Astrocyte (in vitro differentiated cells and primary cell): ENCODE results near the gene TAS2R39. TPM values are rescaled to one million over a fixed set of nuclear protein-coding genes. Genes with fewer than 3 reads are reported as not detected.
"Not testable (repeated sequence)": the region's sequence is repeated elsewhere in the genome, so short reads cannot be mapped to it uniquely, and the experiment has no call there.

Experiments used
- DNase-seq: peaks from one replicate; pipeline ENCODE4 v3.0.0-alpha.2; 2010; ENCODE audit warnings: low read depth
- FAIRE-seq: peaks from 2 replicates; lab custom pipeline; 2011; peaks lifted over from hg19 to GRCh38; lab: Jason Lieb, UNC
- H2AFZ ChIP-seq: 2 replicates; pipeline ENCODE4 v1.6.0; 2012; ENCODE audit warnings: low read depth, low read length, inconsistent platforms
- H3K27ac ChIP-seq: 2 replicates; pipeline ENCODE4 v1.5.1; 2011; ENCODE audit warnings: low read depth, low read length, inconsistent platforms
- H3K27me3 ChIP-seq: 2 replicates; pipeline ENCODE4 v1.6.0; 2011; ENCODE audit warnings: low read length, inconsistent platforms; ENCODE audit not compliant: insufficient read depth
- H3K36me3 ChIP-seq: 2 replicates; pipeline ENCODE4 v1.5.1; 2011; ENCODE audit warnings: low read length, inconsistent platforms; ENCODE audit not compliant: insufficient read depth
- H3K4me1 ChIP-seq: 2 replicates; pipeline ENCODE4 v1.5.1; 2011; ENCODE audit warnings: low read length, inconsistent platforms; ENCODE audit not compliant: insufficient read depth
- H3K4me2 ChIP-seq: 2 replicates; pipeline ENCODE4 v1.6.0; 2012; ENCODE audit warnings: low read length, inconsistent platforms
- H3K4me3 ChIP-seq: 2 replicates; pipeline ENCODE4 v1.5.1; 2011; ENCODE audit warnings: low read depth, mild to moderate bottlenecking, low read length, inconsistent platforms; ENCODE audit not compliant: insufficient read depth
- H3K79me2 ChIP-seq: 2 replicates; pipeline ENCODE4 v1.6.0; 2012; ENCODE audit warnings: mild to moderate bottlenecking, low read length, inconsistent platforms; ENCODE audit not compliant: insufficient read depth
- H3K9ac ChIP-seq: 2 replicates; pipeline ENCODE4 v1.6.0; 2012; ENCODE audit warnings: mild to moderate bottlenecking, low read length, inconsistent platforms
- H3K9me3 ChIP-seq: 2 replicates; pipeline ENCODE4 v1.5.1; 2012; ENCODE audit warnings: low read depth, mild to moderate bottlenecking, low read length, inconsistent platforms; ENCODE audit not compliant: insufficient read depth
- H4K20me1 ChIP-seq: 2 replicates; pipeline ENCODE4 v1.6.0; 2012; ENCODE audit warnings: low read length, inconsistent platforms; ENCODE audit not compliant: insufficient read depth
- H3K27ac Mint-ChIP-seq: one replicate; pipeline ENCODE4 v1.8.0; 2021; ENCODE audit warnings: mild to moderate bottlenecking, mixed read lengths; ENCODE audit not compliant: unreplicated experiment
- H3K27me3 Mint-ChIP-seq: one replicate; pipeline ENCODE4 v1.8.0; 2021; ENCODE audit warnings: low read depth, mixed read lengths; ENCODE audit not compliant: unreplicated experiment
- H3K36me3 Mint-ChIP-seq: one replicate; pipeline ENCODE4 v1.8.0; 2021; ENCODE audit warnings: low read depth, mixed read lengths; ENCODE audit not compliant: unreplicated experiment
- H3K4me1 Mint-ChIP-seq: one replicate; pipeline ENCODE4 v1.8.0; 2021; ENCODE audit warnings: low read depth, mixed read lengths; ENCODE audit not compliant: unreplicated experiment
- H3K4me3 Mint-ChIP-seq: one replicate; pipeline ENCODE4 v1.8.0; 2021; ENCODE audit warnings: mild to moderate bottlenecking, moderate library complexity, mixed read lengths; ENCODE audit not compliant: unreplicated experiment
- H3K9me3 Mint-ChIP-seq: one replicate; pipeline ENCODE4 v1.8.0; 2021; ENCODE audit warnings: mild to moderate bottlenecking, mixed read lengths; ENCODE audit not compliant: unreplicated experiment
- EZH2 ChIP-seq: IDR thresholded peaks from 2 replicates; pipeline ENCODE4 v1.6.1; 2012; ENCODE audit warnings: mild to moderate bottlenecking, low read length, inconsistent platforms; ENCODE audit not compliant: insufficient read depth
- total RNA-seq: library from RNA; stranded (reverse); gene quantifications from 2 replicates; pipeline ENCODE4 v1.2.1, GENCODE V29; 2021
- TF ChIP-seq, protein P1 (sequence below): IDR thresholded peaks from 2 replicates; pipeline ENCODE4 v1.5.1; 2011; ENCODE audit warnings: low read depth, mild to moderate bottlenecking, inconsistent platforms, low read length, moderate library complexity; ENCODE audit not compliant: insufficient read depth

Gene TAS2R39
- total RNA-seq, 1 donor from 2014 or later = not detected

DNA sequence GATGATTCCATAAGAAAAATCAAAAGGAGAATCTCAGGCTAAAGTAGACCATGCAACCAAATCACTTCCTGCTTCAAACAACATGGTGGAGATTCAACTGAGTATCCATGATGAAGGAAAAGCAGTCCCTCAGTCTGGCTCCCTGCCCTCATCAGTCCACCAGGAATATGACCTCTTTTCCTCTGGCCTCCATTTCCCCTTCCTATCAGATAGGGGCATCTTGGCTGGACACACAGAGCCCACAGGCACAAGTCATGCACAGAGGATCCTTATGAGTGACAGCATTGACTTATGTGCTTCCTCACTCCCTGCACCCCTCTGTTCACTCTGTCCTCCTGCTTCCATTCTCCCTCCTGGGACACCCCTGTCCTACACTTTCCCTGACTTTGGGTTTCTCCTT is 34.6 kb upstream of the TAS2R39 start:
- Histone ChIP-seq H2AFZ (no peak overlapping the region), H3K4me1 (no peaks in the 10 kb centered on the region), H3K79me2 (no peaks in the 10 kb centered on the region), H4K20me1 (no peaks in the 10 kb centered on the region), H3K9me3 (no peaks in the 10 kb centered on the region), H3K36me3 (no peaks in the 10 kb centered on the region), H3K9ac (no peak overlapping the region), H3K27ac (no peak overlapping the region), H3K27me3 (no peaks in the 10 kb centered on the region), H3K4me3 (no peak overlapping the region), H3K4me2 (no peak overlapping the region)
- Mint-ChIP-seq H3K9me3 (peaks cover 6% of the 10 kb centered on the region), H3K36me3 (no peaks in the 10 kb centered on the region), H3K27me3 (no peaks in the 10 kb centered on the region), H3K4me3 (no peak overlapping the region), H3K4me1 (no peaks in the 10 kb centered on the region), H3K27ac (no peak overlapping the region)
- no peak for FAIRE-seq
- DNase-seq = no peak
- TF ChIP-seq EZH2 = no peak
- TF ChIP-seq, protein P1, sequence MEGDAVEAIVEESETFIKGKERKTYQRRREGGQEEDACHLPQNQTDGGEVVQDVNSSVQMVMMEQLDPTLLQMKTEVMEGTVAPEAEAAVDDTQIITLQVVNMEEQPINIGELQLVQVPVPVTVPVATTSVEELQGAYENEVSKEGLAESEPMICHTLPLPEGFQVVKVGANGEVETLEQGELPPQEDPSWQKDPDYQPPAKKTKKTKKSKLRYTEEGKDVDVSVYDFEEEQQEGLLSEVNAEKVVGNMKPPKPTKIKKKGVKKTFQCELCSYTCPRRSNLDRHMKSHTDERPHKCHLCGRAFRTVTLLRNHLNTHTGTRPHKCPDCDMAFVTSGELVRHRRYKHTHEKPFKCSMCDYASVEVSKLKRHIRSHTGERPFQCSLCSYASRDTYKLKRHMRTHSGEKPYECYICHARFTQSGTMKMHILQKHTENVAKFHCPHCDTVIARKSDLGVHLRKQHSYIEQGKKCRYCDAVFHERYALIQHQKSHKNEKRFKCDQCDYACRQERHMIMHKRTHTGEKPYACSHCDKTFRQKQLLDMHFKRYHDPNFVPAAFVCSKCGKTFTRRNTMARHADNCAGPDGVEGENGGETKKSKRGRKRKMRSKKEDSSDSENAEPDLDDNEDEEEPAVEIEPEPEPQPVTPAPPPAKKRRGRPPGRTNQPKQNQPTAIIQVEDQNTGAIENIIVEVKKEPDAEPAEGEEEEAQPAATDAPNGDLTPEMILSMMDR = no peak

DNA sequence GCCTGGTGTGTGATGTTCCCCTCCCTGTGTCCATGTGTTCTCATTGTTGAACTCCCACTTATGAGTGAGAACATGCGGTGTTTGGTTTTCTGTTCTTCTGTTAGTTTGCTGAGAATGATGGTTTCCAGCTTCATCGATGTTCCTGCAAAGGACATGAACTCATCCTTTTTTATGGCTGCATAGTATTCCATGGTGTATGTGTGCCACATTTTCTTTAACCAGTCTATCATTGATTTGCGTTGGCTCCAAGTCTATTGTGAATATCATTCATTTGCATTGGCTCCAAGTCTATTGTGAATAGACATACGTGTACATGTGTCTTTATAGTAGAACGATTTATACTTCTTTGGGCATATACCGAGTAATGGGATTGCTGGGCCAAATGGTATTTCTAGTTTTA is 32.5 kb upstream of the TAS2R39 start:
- H3K27ac ChIP-seq, H3K4me1 Mint-ChIP-seq, H3K4me3 ChIP-seq, H3K79me2 ChIP-seq, H3K36me3 ChIP-seq, H3K4me1 ChIP-seq, H3K27me3 Mint-ChIP-seq, FAIRE-seq, H3K9ac ChIP-seq, H3K36me3 Mint-ChIP-seq, H3K4me3 Mint-ChIP-seq, H4K20me1 ChIP-seq, H3K4me2 ChIP-seq, H3K9me3 Mint-ChIP-seq, H3K27me3 ChIP-seq, DNase-seq, H3K27ac Mint-ChIP-seq, H3K9me3 ChIP-seq, H2AFZ ChIP-seq: not testable (repeated sequence)

DNA sequence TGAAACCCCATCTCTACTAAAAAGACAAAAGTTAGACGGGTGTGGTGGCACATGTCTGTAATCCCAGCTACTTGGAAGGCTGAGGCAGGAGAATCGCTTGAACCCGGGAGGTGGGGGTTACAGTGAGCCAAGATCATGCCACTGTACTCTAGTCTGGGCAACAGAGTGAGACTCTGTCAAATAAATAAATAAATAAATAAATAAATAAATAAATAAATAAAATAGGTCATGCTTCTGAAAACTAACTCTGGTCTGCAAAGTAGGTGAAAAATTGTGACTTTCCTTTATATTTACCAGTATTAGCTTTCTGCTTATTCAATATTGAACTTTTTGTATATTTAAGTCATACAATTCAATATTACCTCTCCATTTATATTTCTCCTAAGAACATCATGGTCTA is 24.6 kb upstream of the TAS2R39 start:
- H3K27me3 ChIP-seq, H4K20me1 ChIP-seq, FAIRE-seq, H3K27ac ChIP-seq, H3K4me3 Mint-ChIP-seq, H3K27ac Mint-ChIP-seq, H3K4me1 Mint-ChIP-seq, H3K79me2 ChIP-seq, DNase-seq, H2AFZ ChIP-seq, H3K9me3 Mint-ChIP-seq, H3K36me3 Mint-ChIP-seq, H3K9ac ChIP-seq, H3K4me1 ChIP-seq, H3K27me3 Mint-ChIP-seq, H3K4me2 ChIP-seq, H3K4me3 ChIP-seq, H3K36me3 ChIP-seq, H3K9me3 ChIP-seq: not testable (repeated sequence)

DNA sequence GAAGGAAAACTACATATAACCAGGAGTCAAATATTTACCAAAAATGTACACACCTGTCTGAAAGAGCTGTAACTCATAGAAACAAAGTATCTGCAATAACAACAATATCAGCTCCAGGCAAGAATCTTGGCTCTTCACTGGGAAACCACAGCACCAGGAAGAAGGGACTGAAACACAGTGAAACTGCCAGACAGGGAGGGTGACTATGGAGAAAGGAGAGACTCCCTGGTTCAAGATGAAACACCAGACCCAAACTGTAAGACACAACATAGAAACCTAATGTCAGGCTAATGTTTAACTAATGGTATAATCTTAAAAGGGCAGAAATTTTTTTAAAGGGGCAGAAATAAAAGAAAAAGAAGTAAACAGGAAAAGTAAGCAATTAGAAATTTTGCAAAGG is 11.5 kb upstream of the TAS2R39 start:
- Histone ChIP-seq H3K4me3 (no peak overlapping the region), H3K27me3 (no peaks in the 10 kb centered on the region), H3K36me3 (no peaks in the 10 kb centered on the region), H3K4me1 (no peaks in the 10 kb centered on the region), H3K27ac (no peak overlapping the region), H3K79me2 (no peaks in the 10 kb centered on the region), H4K20me1 (no peaks in the 10 kb centered on the region), H3K9me3 (no peaks in the 10 kb centered on the region), H2AFZ (no peak overlapping the region), H3K9ac (no peak overlapping the region), H3K4me2 (no peak overlapping the region)
- Mint-ChIP-seq H3K27ac (no peak overlapping the region), H3K4me1 (no peaks in the 10 kb centered on the region), H3K36me3 (no peaks in the 10 kb centered on the region), H3K9me3 (no peaks in the 10 kb centered on the region), H3K27me3 (no peaks in the 10 kb centered on the region), H3K4me3 (no peak overlapping the region)
- DNase-seq (no peak), FAIRE-seq (no peak)
- TF ChIP-seq EZH2 = no peak
- TF ChIP-seq, protein P1 = no peak
